ENCODE measurements around the gene B4GALT2. TPM values are rescaled to one million over a fixed set of nuclear protein-coding genes. Genes with fewer than 3 reads are reported as not detected.

Gene B4GALT2
- total RNA-seq, 1 experiment from 2014 or later: 76.4 TPM

DNA sequence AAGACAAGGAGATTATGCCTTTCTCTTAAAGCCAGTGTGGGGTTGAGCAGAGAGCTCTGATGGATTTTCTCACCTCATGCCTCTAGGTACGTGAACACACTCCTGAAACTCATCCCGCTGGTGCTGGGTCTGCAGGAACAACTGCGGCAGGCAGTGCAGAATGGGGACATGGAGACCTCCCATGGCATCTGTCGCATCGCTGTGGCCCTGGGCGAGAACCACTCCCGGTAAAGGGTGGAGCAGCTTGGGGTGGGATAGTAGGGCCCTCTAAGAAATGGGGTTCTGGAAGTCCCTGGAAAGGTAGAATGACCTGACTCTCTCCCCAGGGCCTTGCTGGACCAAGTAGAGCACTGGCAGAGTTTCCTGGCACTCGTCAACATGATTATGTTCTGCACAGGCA lies 22.8 kb upstream of the B4GALT2 start:
- Histone ChIP-seq H3K9me3 (ENCODE audit: low read depth, low read length, poor library complexity, severe bottlenecking) (no peaks in the 10 kb centered on the region), H3K27ac (ENCODE audit: low read depth, low read length, poor library complexity, severe bottlenecking) (no peak overlapping the region), H3K4me3 (ENCODE audit: low read depth, low read length, poor library complexity, severe bottlenecking) (no peak overlapping the region), H3K36me3 (ENCODE audit: insufficient read depth, low read length, poor library complexity, severe bottlenecking) (peaks cover 11% of the 10 kb centered on the region), H3K27me3 (replicated peaks; ENCODE audit: insufficient read depth, low read depth, low read length, poor library complexity) (no peaks in the 10 kb centered on the region), H3K4me1 (ENCODE audit: insufficient read depth, low read length, poor library complexity, severe bottlenecking) (no peaks in the 10 kb centered on the region)
- POLR2A ChIA-PET (ENCODE audit: low non-redundant PET): no interaction called here
- CTCF ChIA-PET: no interaction called here
- TF ChIP-seq EZH2 (IDR thresholded peaks at IDR 0.05; ENCODE audit: borderline replicate concordance, low read depth, low read length, poor library complexity, severe bottlenecking): no peak
- TF ChIP-seq, protein P1, sequence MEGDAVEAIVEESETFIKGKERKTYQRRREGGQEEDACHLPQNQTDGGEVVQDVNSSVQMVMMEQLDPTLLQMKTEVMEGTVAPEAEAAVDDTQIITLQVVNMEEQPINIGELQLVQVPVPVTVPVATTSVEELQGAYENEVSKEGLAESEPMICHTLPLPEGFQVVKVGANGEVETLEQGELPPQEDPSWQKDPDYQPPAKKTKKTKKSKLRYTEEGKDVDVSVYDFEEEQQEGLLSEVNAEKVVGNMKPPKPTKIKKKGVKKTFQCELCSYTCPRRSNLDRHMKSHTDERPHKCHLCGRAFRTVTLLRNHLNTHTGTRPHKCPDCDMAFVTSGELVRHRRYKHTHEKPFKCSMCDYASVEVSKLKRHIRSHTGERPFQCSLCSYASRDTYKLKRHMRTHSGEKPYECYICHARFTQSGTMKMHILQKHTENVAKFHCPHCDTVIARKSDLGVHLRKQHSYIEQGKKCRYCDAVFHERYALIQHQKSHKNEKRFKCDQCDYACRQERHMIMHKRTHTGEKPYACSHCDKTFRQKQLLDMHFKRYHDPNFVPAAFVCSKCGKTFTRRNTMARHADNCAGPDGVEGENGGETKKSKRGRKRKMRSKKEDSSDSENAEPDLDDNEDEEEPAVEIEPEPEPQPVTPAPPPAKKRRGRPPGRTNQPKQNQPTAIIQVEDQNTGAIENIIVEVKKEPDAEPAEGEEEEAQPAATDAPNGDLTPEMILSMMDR (conservative IDR thresholded peaks at IDR 0.05; ENCODE audit: low read depth, low read length): no peak
- DNase-seq (ENCODE audit: low spot score): no peak
- no TSS peak for BruUV-seq (replicated peaks)
- intact Hi-C loops (cut with micrococcal nuclease; ENCODE audit: unreplicated experiment): no loop called here

DNA sequence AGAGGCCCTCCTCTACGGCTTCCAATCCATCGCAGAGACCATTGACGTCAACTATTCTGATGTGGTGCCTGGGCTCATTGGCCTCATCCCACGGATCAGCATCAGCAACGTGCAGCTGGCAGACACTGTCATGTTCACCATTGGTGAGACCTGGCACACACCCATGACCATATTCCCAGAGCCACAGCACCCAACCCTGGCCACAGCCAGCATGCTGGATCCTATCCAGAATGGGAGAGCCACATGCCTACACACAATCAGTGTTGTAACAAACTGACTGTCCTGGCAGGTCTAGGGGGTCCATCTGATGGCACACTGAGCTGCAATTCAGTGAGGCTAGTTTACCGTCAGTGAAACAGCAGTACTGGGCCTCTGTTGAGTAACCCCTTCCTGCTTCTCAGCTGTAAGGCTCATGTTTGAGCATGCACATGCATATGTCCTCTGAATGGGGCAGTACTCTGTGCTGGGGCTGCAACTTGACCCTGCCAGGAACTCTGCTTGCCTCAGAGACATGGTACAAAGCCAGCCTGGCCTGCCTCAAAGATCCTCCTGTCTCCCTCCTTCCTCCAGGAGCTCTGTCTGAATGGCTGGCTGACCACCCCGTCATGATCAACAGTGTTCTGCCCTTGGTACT lies 21.5 kb upstream of the B4GALT2 start:
- H3K27me3 ChIP-seq (replicated peaks; ENCODE audit: insufficient read depth, low read depth, low read length, poor library complexity): no peaks in the 10 kb centered on the region
- no peak overlapping the region for H3K27ac ChIP-seq (ENCODE audit: low read depth, low read length, poor library complexity, severe bottlenecking)
- peaks cover 11% of the 10 kb centered on the region for H3K36me3 ChIP-seq (ENCODE audit: insufficient read depth, low read length, poor library complexity, severe bottlenecking)
- POLR2A ChIA-PET (ENCODE audit: low non-redundant PET): no interaction called here
- no peak for DNase-seq (ENCODE audit: low spot score)
- no peaks in the 10 kb centered on the region for H3K9me3 ChIP-seq (ENCODE audit: low read depth, low read length, poor library complexity, severe bottlenecking)
- CTCF ChIA-PET: no interaction called here
- no TSS peak for BruUV-seq (replicated peaks)
- H3K4me1 ChIP-seq (ENCODE audit: insufficient read depth, low read length, poor library complexity, severe bottlenecking): no peaks in the 10 kb centered on the region
- intact Hi-C loops (cut with micrococcal nuclease; ENCODE audit: unreplicated experiment): no loop called here
- TF ChIP-seq, protein P1 (conservative IDR thresholded peaks at IDR 0.05; ENCODE audit: low read depth, low read length): no peak
- TF ChIP-seq EZH2 (IDR thresholded peaks at IDR 0.05; ENCODE audit: borderline replicate concordance, low read depth, low read length, poor library complexity, severe bottlenecking): no peak
- no peak overlapping the region for H3K4me3 ChIP-seq (ENCODE audit: low read depth, low read length, poor library complexity, severe bottlenecking)

DNA sequence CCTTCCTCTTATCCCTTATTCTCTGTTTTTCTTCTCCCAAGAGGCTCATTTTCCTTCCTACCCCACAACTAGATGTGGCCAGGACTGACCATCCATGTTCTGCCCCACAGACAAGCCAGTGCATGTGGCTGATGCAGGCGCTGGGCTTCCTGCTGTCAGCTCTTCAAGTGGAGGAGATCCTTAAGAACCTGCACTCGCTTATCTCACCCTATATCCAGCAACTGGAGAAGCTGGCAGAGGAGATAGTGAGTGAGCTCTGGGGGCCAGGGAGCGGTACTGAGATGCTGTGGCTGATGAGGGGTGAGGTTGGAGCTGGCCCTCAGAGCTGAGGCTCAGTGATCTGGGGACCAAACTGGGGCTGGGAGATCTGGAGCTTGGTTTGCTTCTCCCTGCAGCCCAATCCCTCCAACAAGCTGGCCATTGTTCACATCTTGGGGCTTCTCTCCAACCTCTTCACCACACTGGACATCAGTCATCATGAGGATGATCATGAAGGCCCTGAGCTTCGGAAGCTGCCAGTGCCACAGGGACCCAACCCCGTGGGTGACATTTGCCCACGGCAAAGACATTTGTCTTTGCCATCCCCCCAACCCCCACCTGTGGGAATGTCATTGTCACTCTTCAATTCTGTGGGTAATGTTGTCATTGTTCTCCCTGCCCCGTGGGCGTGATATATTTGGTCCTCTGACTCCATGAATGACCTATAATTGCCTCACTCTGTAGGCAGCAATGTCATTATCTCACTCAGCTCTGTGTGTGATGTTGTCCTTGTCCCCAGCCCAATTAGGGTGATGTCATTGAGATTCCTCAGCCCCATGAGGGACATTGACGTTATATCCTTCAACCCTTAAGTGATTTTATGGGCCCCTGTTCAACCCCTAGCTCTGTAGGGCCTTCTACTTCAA lies 20.4 kb upstream of the B4GALT2 start:
- CTCF ChIA-PET: no interaction called here
- TF ChIP-seq EZH2 (IDR thresholded peaks at IDR 0.05; ENCODE audit: borderline replicate concordance, low read depth, low read length, poor library complexity, severe bottlenecking): no peak
- TF ChIP-seq, protein P1 (conservative IDR thresholded peaks at IDR 0.05; ENCODE audit: low read depth, low read length): no peak

More for the DNA sequence above, 20.4 kb upstream of the B4GALT2 start:
- no peaks in the 10 kb centered on the region for H3K4me1 ChIP-seq (ENCODE audit: insufficient read depth, low read length, poor library complexity, severe bottlenecking)
- no peak overlapping the region for H3K4me3 ChIP-seq (ENCODE audit: low read depth, low read length, poor library complexity, severe bottlenecking)
- H3K9me3 ChIP-seq (ENCODE audit: low read depth, low read length, poor library complexity, severe bottlenecking): no peaks in the 10 kb centered on the region
- intact Hi-C loops (cut with micrococcal nuclease; ENCODE audit: unreplicated experiment): no loop called here
- H3K36me3 ChIP-seq (ENCODE audit: insufficient read depth, low read length, poor library complexity, severe bottlenecking): peaks cover 11% of the 10 kb centered on the region
- H3K27me3 ChIP-seq (replicated peaks; ENCODE audit: insufficient read depth, low read depth, low read length, poor library complexity): no peaks in the 10 kb centered on the region
- POLR2A ChIA-PET (ENCODE audit: low non-redundant PET): no interaction called here
- no TSS peak for BruUV-seq (replicated peaks)
- no peak overlapping the region for H3K27ac ChIP-seq (ENCODE audit: low read depth, low read length, poor library complexity, severe bottlenecking)
- no peak for DNase-seq (ENCODE audit: low spot score)
